Transverse colon (tissue), 3 donors: ENCODE results near the gene PALMD.

ENCODE experiments used
- CTCF ChIP-seq, 5 experiments: fragments of 200-600 bp in 3 of 5; fragments of 450-650 bp in 2 of 5; sonication (generic) in 3 of 5; IDR thresholded peaks; 1 replicate in 2 of 5; 2 replicates in 3 of 5; pipeline ENCODE4 v1.5.1; 2016 to 2017; ENCODE audit warnings: antibody characterized with exemption in 5 of 5, inconsistent platforms in 3 of 5, mild to moderate bottlenecking in 2 of 5, moderate library complexity in 1 of 5
- EP300 ChIP-seq: sonication (generic); formaldehyde crosslinking; IDR thresholded peaks from one replicate; pipeline ENCODE4 v1.6.1; 2017; ENCODE audit warnings: antibody characterized with exemption, low read depth
- POLR2A ChIP-seq: fragments of 450-650 bp; IDR thresholded peaks from one replicate; pipeline ENCODE4 v1.6.1; 2016; ENCODE audit warnings: antibody characterized with exemption, mild to moderate bottlenecking, moderate library complexity

- TF ChIP-seq EP300, result no peak
- TF ChIP-seq CTCF (IDR thresholded peaks at IDR 0.05), result no peak
- no peak for TF ChIP-seq POLR2A
These were observed 27.4 kb downstream of the PALMD start for GRCh38 chr1:99673315-99673714.
